Fibroblast of peridontal ligament (primary cell): ENCODE measurements around the gene TBX2.

Experiments
- DNase-seq: peaks from one replicate; pipeline ENCODE4 v3.0.0-alpha.2; 2010; ENCODE audit errors: extremely low read depth

Gene TBX2

GRCh38 chr17:61402073-61402541 is 2.5 kb downstream of the TBX2 start:
- DNase-seq, result no peak

GRCh38 chr17:61402978-61403800 is 3.5 kb downstream of the TBX2 start:
- peak; percentile 84 for DNase-seq

GRCh38 chr17:61403801-61404662 is 4.4 kb downstream of the TBX2 start:
- DNase-seq, result peak; percentile 67

GRCh38 chr17:61404663-61404912 is 4.9 kb downstream of the TBX2 start:
- DNase-seq, result no peak

- peak; percentile 32 for DNase-seq
These were observed 5.5 kb downstream of the TBX2 start for GRCh38 chr17:61404913-61405685.

- DNase-seq, result no peak
These were observed 6.3 kb downstream of the TBX2 start for GRCh38 chr17:61405686-61406536.

- DNase-seq, result no peak
These were observed 6.8 kb downstream of the TBX2 start for GRCh38 chr17:61406537-61406845.

GRCh38 chr17:61406971-61407911 is 7.6 kb downstream of the TBX2 start:
- DNase-seq, result peak; percentile 35

- DNase-seq, result peak; percentile 38
These were observed 8.8 kb downstream of the TBX2 start for GRCh38 chr17:61408151-61409041.

GRCh38 chr17:61409301-61410112 is 9.9 kb downstream of the TBX2 start:
- peak; percentile 92 for DNase-seq

- DNase-seq, result peak; percentile 87
These were observed 10.7 kb downstream of the TBX2 start for GRCh38 chr17:61410141-61411010.

- no peak for DNase-seq
These were observed 11.3 kb downstream of the TBX2 start for GRCh38 chr17:61411011-61411260.

GRCh38 chr17:61411261-61412142 is 11.9 kb downstream of the TBX2 start:
- DNase-seq, result peak; percentile 77

- peak; percentile 88 for DNase-seq
These were observed 12.7 kb downstream of the TBX2 start for GRCh38 chr17:61412143-61412859.

GRCh38 chr17:61412860-61413660 is 13.4 kb downstream of the TBX2 start:
- no peak for DNase-seq
